Endothelial cell of umbilical vein (primary cell): Measurements from ENCODE around the gene KLC4. TPM values are rescaled to one million over a fixed set of nuclear protein-coding genes. Genes with fewer than 3 reads are reported as not detected.

Experiments used
- BruUV-seq: library from RNA; stranded (reverse); fragments of 400-500 nt; replicated peaks from 2 replicates; lab custom pipeline; 2021; lab: Mats Ljungman, UMichigan
- CTCF ChIA-PET: fragments of 300-600, 350-600 bp; sonication (Branson Sonifier 250); formaldehyde crosslinking; loops from one replicate; lab custom pipeline; 2021; ENCODE audit warnings: antibody characterized with exemption, inconsistent platforms; lab: Charles Lee
- POLR2A ChIA-PET: fragments of 300-600, 350-600 bp; sonication (Branson Sonifier 250); formaldehyde crosslinking; loops from one replicate; lab custom pipeline; 2021; ENCODE audit warnings: antibody characterized with exemption, inconsistent platforms; lab: Charles Lee
- DNase-seq: peaks from one replicate; pipeline ENCODE4 v3.0.0-alpha.2; 2011; ENCODE audit warnings: low read depth, low spot score
- FAIRE-seq: peaks from 2 replicates; lab custom pipeline; 2011; peaks lifted over from hg19 to GRCh38; lab: Jason Lieb, UNC
- H2AFZ ChIP-seq: 2 replicates; pipeline ENCODE4 v1.6.0; 2012; ENCODE audit warnings: low read depth, low read length, control low read depth, inconsistent platforms
- H3K27ac ChIP-seq: 2 replicates; pipeline ENCODE4 v1.5.1; 2011; ENCODE audit warnings: low read depth, mild to moderate bottlenecking, control low read depth, low read length, moderate library complexity; ENCODE audit not compliant: insufficient read depth
- H3K27me3 ChIP-seq, 2 experiments: 2 replicates each; pipeline versions ENCODE4 v1.6.0 to v1.6.1; 2011; ENCODE audit warnings: low read length in 2 of 2, mixed read lengths in 1 of 2; ENCODE audit not compliant: control insufficient read depth in 2 of 2, insufficient read depth in 2 of 2
- H3K36me3 ChIP-seq, 2 experiments: 2 replicates in 1 of 2; 3 replicates in 1 of 2; pipeline ENCODE4 v1.5.1; 2011; ENCODE audit warnings: low read length in 2 of 2, mild to moderate bottlenecking in 1 of 2, moderate library complexity in 1 of 2; ENCODE audit not compliant: control insufficient read depth in 2 of 2, insufficient read depth in 2 of 2; ENCODE audit errors: extremely low read depth in 1 of 2
- H3K4me1 ChIP-seq: 3 replicates; pipeline ENCODE4 v1.5.1; 2011; ENCODE audit warnings: mild to moderate bottlenecking, low read length; ENCODE audit not compliant: control insufficient read depth, insufficient read depth; ENCODE audit errors: extremely low read depth
- H3K4me2 ChIP-seq: 2 replicates; pipeline ENCODE4 v1.6.1; 2011; ENCODE audit warnings: low read length, control low read depth, mixed read lengths; ENCODE audit not compliant: insufficient read depth
- H3K4me3 ChIP-seq, 3 experiments: fragments of 200-600 bp in 1 of 3; sonication (generic), shearing (Covaris generic) in 1 of 3; replicated peaks in 1 of 3; 2 replicates each; pipeline ENCODE4 v1.5.1; 2011 to 2016; ENCODE audit warnings: control low read depth in 3 of 3, low read length in 3 of 3, mild to moderate bottlenecking in 2 of 3, inconsistent platforms in 1 of 3, low read depth in 1 of 3, moderate library complexity in 1 of 3; ENCODE audit not compliant: insufficient read depth in 1 of 3
- H3K79me2 ChIP-seq: 2 replicates; pipeline ENCODE4 v1.6.0; 2012; ENCODE audit warnings: low read length, inconsistent platforms; ENCODE audit not compliant: control insufficient read depth, insufficient read depth
- H3K9ac ChIP-seq: replicated peaks from 2 replicates; pipeline ENCODE3; 2011; ENCODE audit warnings: low read length, control low read depth; ENCODE audit not compliant: insufficient read depth; ENCODE audit errors: extremely low read depth
- H3K9me1 ChIP-seq: replicated peaks from 3 replicates; pipeline ENCODE4 v1.6.0; 2011; ENCODE audit warnings: mild to moderate bottlenecking, low read length; ENCODE audit not compliant: control insufficient read depth, insufficient read depth; ENCODE audit errors: extremely low read depth
- H3K9me3 ChIP-seq: replicated peaks from 2 replicates; pipeline ENCODE4 v1.5.1; 2012; ENCODE audit warnings: low read length, inconsistent platforms; ENCODE audit not compliant: control insufficient read depth, insufficient read depth
- H4K20me1 ChIP-seq: replicated peaks from 2 replicates; pipeline ENCODE3; 2011; ENCODE audit warnings: mild to moderate bottlenecking, low read length; ENCODE audit not compliant: control insufficient read depth, insufficient read depth; ENCODE audit errors: extremely low read depth
- CTCF ChIP-seq, 2 donors: IDR thresholded peaks; 1 replicate in 1 of 2; 2 replicates in 1 of 2; pipeline ENCODE4 v1.5.1; 2011; ENCODE audit warnings: low read length in 2 of 2, mild to moderate bottlenecking in 2 of 2, moderate library complexity in 2 of 2, control low read depth in 1 of 2, inconsistent platforms in 1 of 2, low read depth in 1 of 2; ENCODE audit not compliant: insufficient read depth in 1 of 2; ENCODE audit errors: extremely low read depth in 1 of 2
- EZH2 ChIP-seq: IDR thresholded peaks from 2 replicates; pipeline ENCODE4 v1.6.1; 2012; ENCODE audit warnings: borderline replicate concordance, low read depth, mild to moderate bottlenecking, moderate library complexity, low read length, inconsistent platforms; ENCODE audit not compliant: severe bottlenecking
- FOS ChIP-seq: IDR thresholded peaks from 2 replicates; pipeline ENCODE4 v1.6.1; 2011; ENCODE audit warnings: mild to moderate bottlenecking, low read length, moderate library complexity, borderline replicate concordance; ENCODE audit not compliant: insufficient read depth
- GATA2 ChIP-seq: IDR thresholded peaks from 2 replicates; pipeline ENCODE4 v1.7.0; 2011; ENCODE audit warnings: low read depth, mild to moderate bottlenecking, moderate library complexity, mixed read lengths, low read length; ENCODE audit not compliant: insufficient read length, insufficient read depth
- JUN ChIP-seq: IDR thresholded peaks from 2 replicates; pipeline ENCODE4 v1.6.1; 2011; ENCODE audit warnings: borderline replicate concordance, low read depth; ENCODE audit not compliant: insufficient read length, insufficient read depth
- MAX ChIP-seq: IDR thresholded peaks from 2 replicates; pipeline ENCODE4 v1.6.1; 2011; ENCODE audit not compliant: insufficient read depth, insufficient read length
- MYC ChIP-seq: IDR thresholded peaks from one replicate; pipeline ENCODE4 v1.6.1; 2011; ENCODE audit warnings: mild to moderate bottlenecking, low read depth, low read length
- POLR2A ChIP-seq: IDR thresholded peaks from 2 replicates; pipeline ENCODE4 v1.6.1; 2012; ENCODE audit warnings: low read depth, mild to moderate bottlenecking, control low read depth, low read length
- POLR2AphosphoS5 ChIP-seq: IDR thresholded peaks from 2 replicates; pipeline ENCODE4 v1.6.1; 2012; ENCODE audit warnings: low read depth, mild to moderate bottlenecking, control low read depth, low read length, moderate library complexity; ENCODE audit not compliant: insufficient read depth
- dilution Hi-C: fragments of 300-500 bp; cut with MboI; formaldehyde crosslinking; loops from one replicate; pipeline ENCODE4 v1.15.0; 2019; ENCODE audit warnings: low sequenced_read_pairs; ENCODE audit not compliant: extremely low pct_ligation_motif_present
- intact Hi-C: fragments of 100-400 bp; cut with micrococcal nuclease; formaldehyde crosslinking; loops from one replicate; pipeline ENCODE4 v1.10.0; 2022
- polyA plus RNA-seq, 4 experiments: library from polyadenylated mRNA; depleted of rRNA in 3 of 4; stranded (reverse) in 3 of 4; unstranded in 1 of 4; fragments of >200 nt; gene quantifications; 2 replicates each; pipeline versions ENCODE4 v1.2.1 to v1.2.3, GENCODE V29; 2011 to 2012; ENCODE audit warnings: missing spikeins in 1 of 4
- total RNA-seq: library from RNA; stranded (reverse); gene quantifications from 2 replicates; pipeline ENCODE4 v1.2.3, GENCODE V29; 2021

The KLC4 gene
- total and polyA plus RNA-seq, 2 donors (not counting 3 experiments of a cell fraction or from before 2014, with no cell fraction given): 17.7 to 26.8 TPM

- no peak for TF ChIP-seq GATA2
- no peak for TF ChIP-seq CTCF (IDR thresholded peaks at IDR 0.05; ENCODE audit: extremely low read depth in 1 of 2, insufficient read depth in 1 of 2, low read depth in 1 of 2, low read length in 2 of 2)
- TF ChIP-seq FOS: no peak
- no peak for TF ChIP-seq EZH2
- no peak for TF ChIP-seq MYC
- no peak for TF ChIP-seq POLR2A
- no peak for TF ChIP-seq MAX
- no peak for TF ChIP-seq JUN
- no peak for TF ChIP-seq POLR2AphosphoS5
- Histone ChIP-seq H3K4me3 (no peak overlapping the region), H3K79me2 (no peaks in the 10 kb centered on the region), H3K27me3 (no peaks in the 10 kb centered on the region), H3K9me3 (no peaks in the 10 kb centered on the region), H4K20me1 (no peaks in the 10 kb centered on the region), H3K9ac (no peak overlapping the region), H3K27ac (no peak overlapping the region), H2AFZ (no peak overlapping the region), H3K4me2 (no peak overlapping the region), H3K9me1 (no peaks in the 10 kb centered on the region), H3K36me3 (no peaks in the 10 kb centered on the region), H3K4me1 (no peaks in the 10 kb centered on the region)
- no TSS peak for BruUV-seq
- intact Hi-C loops: no loop called here
- ChIA-PET CTCF (no interaction called here), POLR2A (no interaction called here)
- FAIRE-seq (no peak), DNase-seq (no peak)
- dilution Hi-C loops: no loop called here
These were observed 48.1 kb downstream of the KLC4 start for GRCh38 chr6:43107344-43108062.
